IPS-18c (cell line): Measurements from ENCODE around the gene RFX1.
"Not testable (repeated sequence)": the region's sequence is repeated elsewhere in the genome, so short reads cannot be mapped to it uniquely, and the experiment has no call there.

Experiments
- H3K4me3 ChIP-seq: 2 replicates; pipeline ENCODE4 v1.7.0; 2013; ENCODE audit warnings: low read depth, mild to moderate bottlenecking, low read length, moderate library complexity; ENCODE audit not compliant: insufficient read depth
- H3K9me3 ChIP-seq: one replicate; pipeline ENCODE4 v1.6.1; 2013; ENCODE audit warnings: mild to moderate bottlenecking, low read length, moderate library complexity; ENCODE audit not compliant: control insufficient read depth, insufficient read depth

The RFX1 gene

DNA sequence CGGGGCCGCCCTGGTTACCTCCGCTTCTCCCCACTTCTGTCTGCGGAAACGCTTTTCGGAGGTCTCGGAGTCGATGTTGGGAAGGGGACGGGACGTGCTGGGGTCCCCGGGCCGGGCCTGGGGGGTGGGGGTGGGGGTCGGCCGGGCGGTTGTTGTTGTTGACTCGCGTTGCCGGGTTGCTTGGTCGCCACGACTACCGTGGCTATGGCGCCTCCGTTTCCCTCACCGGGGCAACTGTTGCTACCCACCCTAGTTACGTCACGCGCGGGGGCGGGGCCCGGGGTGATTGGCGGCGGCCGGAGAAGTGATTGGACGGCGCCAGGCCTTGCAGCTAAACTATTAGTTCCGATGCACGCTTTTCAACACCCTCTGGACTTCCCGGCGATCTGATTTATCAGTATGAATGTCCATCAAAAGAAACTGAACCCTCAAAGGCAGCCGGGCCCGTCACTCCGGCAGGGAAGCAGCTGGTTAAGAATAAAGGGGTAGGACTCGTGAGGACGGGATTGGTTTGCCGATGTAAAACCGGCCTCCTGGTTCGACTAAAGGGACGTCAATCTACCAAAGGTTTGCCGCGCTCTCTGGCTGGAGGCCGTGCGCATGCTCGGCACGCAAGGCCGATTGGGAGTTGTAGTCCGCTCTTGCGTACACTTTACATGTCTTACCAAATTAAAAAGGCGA lies at the start of gene RFX1:
TSS of gene RFX1 (minus strand) at position 236 of the 681 bp plus-strand sequence. CDS start 12,477 bp downstream, outside the sequence.
- peak within 1 kb of the TSS; percentile 81 for H3K4me3 ChIP-seq

DNA sequence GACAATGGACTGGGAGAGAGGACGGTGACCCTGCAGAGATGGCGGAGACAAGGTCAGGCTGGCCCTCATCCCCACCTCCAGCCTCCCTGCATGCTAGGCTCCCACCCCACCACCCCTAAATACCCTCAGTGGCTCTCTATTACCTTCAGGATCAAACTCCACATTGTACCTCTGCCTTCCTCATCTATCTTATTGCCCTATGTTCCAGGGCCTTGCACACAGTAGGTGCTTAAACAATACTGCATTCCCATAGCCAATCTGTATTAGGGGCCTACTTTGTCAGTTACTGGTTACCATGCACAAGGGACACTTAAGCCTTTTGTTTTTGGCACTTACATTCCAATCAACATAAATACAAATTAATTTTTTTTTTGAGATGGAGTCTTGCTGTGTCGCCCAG lies 49.3 kb upstream of the RFX1 start:
- Histone ChIP-seq H3K9me3 (no peaks in the 10 kb centered on the region), H3K4me3 (no peak overlapping the region)

More for the DNA sequence above, at the start of gene RFX1:
- no peaks in the 10 kb centered on the region for H3K9me3 ChIP-seq

DNA sequence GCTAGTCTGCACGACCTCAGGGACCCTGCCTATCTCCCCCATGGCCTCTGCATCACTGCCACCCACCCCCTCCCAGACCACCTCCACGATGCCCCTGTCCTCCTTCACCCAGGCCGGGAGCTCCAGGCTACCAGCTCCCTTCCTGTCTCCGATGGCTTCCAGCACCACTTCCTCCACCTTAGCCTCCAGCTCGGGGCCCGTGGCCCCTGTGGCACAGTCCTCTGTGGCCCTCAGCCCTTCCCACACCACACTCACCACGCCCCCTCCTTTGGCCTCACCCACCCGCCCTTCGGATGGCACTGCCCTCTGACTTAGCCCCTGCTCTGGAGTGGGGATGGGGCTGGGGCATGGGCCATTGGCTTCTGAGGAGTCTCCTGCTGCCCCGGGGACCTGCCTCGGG lies 48.6 kb upstream of the RFX1 start:
- no peak overlapping the region for H3K4me3 ChIP-seq
- H3K9me3 ChIP-seq = no peaks in the 10 kb centered on the region

DNA sequence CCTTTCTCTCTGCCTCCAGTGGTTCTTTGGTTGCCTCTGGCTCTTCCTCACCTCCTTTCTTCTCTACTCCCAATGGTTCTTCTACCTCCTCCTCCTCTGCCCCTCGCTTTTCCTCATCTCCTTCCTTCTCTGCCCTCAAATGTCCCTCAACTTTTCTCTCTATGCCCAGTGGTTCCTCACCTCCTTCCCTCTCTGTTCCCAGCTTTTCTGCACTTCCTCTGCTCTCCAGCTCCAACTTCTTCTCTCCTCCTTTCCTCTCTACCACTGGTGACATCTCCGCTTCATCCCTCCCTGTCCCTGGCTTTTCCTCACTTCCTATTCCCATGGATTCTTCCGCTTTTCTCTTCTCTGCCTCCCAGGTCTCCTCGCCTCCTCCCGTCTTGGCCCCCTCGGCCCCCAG lies 48.0 kb upstream of the RFX1 start:
- Histone ChIP-seq H3K4me3 (no peak overlapping the region), H3K9me3 (no peaks in the 10 kb centered on the region)

DNA sequence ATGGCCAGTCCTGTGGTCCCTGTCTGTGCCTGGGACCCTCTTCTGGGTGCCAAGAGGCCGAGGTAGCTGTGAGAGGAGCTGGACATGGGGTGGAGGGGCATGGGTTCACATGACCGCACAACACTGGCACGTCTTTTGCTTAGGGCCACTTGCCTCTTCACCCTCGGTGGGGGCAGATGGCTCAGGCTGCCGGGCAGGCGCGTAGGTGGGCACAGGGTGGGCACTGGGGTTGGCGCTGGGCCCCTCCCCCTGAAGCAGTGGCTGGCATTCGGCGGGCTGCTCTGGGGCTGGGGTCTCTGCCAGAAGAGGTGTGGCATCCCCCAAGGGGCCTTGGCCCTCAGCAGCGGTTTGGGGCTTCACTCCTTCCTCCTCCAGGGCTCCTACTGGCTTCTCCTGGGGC lies 47.4 kb upstream of the RFX1 start:
- H3K4me3 ChIP-seq = no peak overlapping the region
- no peaks in the 10 kb centered on the region for H3K9me3 ChIP-seq

- Histone ChIP-seq H3K4me3 (no peak overlapping the region), H3K9me3 (no peaks in the 10 kb centered on the region)
Observed at GRCh38 chr19:14053032-14053431, 46.9 kb upstream of the RFX1 start.

DNA sequence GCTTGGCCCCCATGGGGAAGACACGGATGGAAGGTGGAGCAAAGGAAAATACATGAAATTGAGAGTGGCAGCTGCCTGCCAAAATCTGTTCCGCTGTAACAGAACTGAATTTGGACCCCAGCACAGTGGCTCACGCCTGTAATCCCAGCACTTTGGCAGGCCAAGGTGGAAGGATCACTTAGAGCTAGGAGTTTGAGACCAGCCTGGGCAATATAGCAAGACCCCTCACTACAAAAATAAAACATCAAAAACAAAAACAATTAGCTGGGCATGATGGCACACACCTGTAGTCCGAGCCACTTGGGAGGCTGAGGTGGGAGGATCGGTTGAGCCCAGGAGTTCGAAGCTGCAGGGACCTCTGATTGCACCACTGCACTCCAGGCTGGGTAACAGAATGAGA lies 46.4 kb upstream of the RFX1 start:
- H3K4me3 ChIP-seq = no peak overlapping the region
- no peaks in the 10 kb centered on the region for H3K9me3 ChIP-seq

DNA sequence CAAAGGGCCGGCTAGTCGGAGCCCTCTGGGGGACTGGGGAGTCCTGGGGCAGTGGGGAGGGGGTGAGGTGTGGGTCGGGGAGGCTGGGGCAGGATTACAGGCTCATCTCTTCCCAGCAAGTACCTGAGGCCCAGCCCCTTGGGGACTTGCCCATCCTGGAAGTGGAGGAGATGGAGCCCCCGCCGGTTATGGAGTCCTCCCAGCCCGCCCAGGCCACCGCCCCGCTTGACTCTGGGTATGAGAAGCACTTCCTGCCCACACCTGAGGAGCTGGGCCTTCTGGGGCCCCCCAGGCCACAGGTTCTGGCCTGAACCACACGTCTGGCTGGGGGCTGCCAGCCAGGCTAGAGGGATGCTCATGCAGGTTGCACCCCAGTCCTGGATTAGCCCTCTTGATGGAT lies 45.9 kb upstream of the RFX1 start:
- no peak overlapping the region for H3K4me3 ChIP-seq
- no peaks in the 10 kb centered on the region for H3K9me3 ChIP-seq

- not testable (repeated sequence) for H3K9me3 ChIP-seq, H3K4me3 ChIP-seq
Observed at GRCh38 chr19:14050961-14051360, 44.8 kb upstream of the RFX1 start.

GRCh38 chr19:14050512-14050911 lies 44.4 kb upstream of the RFX1 start:
- H3K9me3 ChIP-seq = no peaks in the 10 kb centered on the region
- H3K4me3 ChIP-seq = no peak overlapping the region

DNA sequence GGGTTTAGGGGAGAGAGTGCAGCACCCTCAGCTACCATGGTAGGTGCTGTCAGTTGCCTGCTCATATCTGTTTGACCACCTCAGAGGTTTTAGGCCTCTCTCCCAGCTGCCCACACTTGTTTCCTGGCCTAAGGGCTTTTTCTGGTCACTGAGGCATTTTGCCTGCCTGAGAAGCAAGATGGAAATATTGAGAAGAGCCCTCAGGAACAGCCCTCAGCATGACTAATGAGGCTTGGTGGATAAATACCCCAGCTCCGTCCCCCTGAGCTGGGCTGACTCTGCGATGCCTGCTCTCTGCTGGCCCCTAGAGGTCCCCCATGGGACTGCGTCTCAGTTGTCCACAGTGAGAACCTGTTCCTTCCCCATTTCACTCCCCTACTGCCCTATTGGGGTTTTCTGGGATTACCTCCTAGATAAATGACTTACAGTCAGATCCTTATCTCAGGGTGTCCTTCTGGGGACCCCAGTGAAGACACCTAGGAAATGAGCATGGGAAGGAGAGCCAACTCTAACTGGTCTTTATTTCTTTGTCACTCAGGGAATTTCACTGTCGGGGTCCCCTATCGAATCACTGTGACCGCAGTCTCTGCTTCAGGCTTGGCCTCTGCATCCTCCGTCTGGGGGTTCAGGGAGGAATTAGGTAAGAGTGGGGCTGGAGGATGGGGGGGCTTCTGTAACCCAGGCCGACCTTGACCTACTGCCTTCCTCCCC lies 42.5 kb upstream of the RFX1 start:
- Histone ChIP-seq H3K9me3 (no peaks in the 10 kb centered on the region), H3K4me3 (no peak overlapping the region)

GRCh38 chr19:14047866-14048265 lies 41.7 kb upstream of the RFX1 start:
- H3K9me3 ChIP-seq = not testable (repeated sequence)

GRCh38 chr19:14042659-14043608 lies 36.8 kb upstream of the RFX1 start:
- not testable (repeated sequence) for H3K9me3 ChIP-seq, H3K4me3 ChIP-seq

More at GRCh38 chr19:14047866-14048265, 41.7 kb upstream of the RFX1 start:
- not testable (repeated sequence) for H3K4me3 ChIP-seq

DNA sequence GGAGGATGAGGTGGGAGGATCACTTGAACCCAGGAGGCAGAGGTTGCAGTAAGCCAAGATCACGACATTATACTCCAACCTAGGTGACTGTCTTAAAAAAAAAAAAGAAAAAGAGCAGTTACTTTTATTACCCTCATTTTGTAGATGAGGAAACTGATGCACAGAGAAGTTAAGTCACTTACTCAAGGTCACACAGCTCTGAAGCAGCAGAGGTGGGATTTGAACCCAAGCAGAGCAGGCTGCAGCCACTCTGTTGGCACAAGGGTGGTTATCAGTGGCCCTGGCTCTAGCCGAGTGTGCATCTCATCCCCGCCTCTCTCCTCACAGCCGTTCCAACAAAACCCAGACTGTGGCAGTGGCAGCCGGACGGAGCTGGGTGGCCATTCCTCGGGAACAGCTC lies 33.1 kb upstream of the RFX1 start:
- Histone ChIP-seq H3K4me3 (no peak overlapping the region), H3K9me3 (no peaks in the 10 kb centered on the region)

GRCh38 chr19:14035706-14036105 lies 29.6 kb upstream of the RFX1 start:
- Histone ChIP-seq H3K4me3 (no peak overlapping the region), H3K9me3 (no peaks in the 10 kb centered on the region)

- H3K4me3 ChIP-seq, H3K9me3 ChIP-seq: not testable (repeated sequence)
Observed at GRCh38 chr19:14035159-14035558, 29.0 kb upstream of the RFX1 start.

DNA sequence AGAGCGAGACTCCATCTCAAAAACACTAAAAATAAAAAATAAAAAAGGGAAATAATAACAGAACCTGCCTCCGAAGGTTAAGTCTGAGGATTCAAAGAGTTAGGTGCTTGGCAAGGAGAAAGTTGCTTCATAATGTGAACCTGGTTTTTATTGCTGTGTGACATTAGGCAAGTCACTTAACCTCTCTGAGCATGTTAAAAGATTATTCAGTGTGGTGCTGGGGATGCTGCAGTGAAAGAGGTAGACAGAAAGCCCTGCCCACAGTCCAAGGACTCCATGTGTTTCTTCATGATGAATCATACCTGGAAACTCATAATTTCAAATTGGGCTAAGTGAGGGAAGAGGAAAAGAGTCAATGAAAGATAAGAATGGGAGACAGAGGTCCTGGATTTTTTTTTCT lies 27.8 kb upstream of the RFX1 start:
- Histone ChIP-seq H3K9me3 (peaks cover 3% of the 10 kb centered on the region), H3K4me3 (no peak overlapping the region)
